GM18511 (cell line): ENCODE results near the gene PAAF1.
"Not testable (repeated sequence)": the region's sequence is repeated elsewhere in the genome, so short reads cannot be mapped to it uniquely, and the experiment has no call there.

Experiments
- ATAC-seq: cut with Tn5 transposase; IDR thresholded peaks from one replicate; pipeline ENCODE4 v1.9.1; 2021; ENCODE audit warnings: mild to moderate bottlenecking, moderate library complexity; ENCODE audit not compliant: unreplicated experiment

The PAAF1 gene

DNA sequence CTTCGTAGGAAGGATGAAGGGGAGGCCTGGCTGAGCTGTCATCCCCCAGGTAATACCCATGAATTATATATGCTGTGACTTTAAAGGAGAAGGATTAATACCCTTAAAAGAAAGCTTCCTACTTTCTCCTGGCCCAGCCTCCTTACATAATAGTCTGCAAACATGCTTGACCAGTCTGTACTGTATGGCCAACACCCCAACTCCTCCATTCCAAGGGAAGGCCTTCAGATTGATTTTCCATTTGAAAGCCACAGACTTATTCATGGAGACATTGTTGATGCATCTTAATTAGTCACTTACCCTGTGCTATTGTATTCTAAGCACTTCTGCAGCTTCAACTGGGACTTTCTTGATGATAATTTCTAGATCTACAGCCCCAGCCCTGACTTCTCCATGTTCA is 2.0 kb downstream of the PAAF1 start:
- no peak for ATAC-seq

DNA sequence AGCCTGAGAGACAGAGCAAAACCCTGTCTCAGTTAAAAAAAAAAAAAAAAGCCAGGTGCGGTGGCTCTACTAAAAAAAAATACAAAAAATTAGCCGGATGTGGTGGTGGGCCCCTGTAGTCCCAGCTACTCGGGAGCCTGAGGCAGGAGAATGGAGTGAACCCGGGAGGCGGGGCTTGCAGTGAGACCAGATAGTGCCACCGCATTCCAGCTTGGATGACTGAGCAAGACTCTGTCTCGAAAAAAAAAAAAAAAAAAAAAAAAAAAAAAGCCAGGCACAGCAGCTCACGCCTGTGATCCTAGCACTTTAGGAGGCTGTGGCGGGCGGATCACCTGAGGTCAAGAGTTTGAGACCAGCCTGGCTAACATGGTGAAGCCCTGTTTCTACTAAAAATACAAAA is 3.6 kb downstream of the PAAF1 start:
- ATAC-seq = not testable (repeated sequence)

DNA sequence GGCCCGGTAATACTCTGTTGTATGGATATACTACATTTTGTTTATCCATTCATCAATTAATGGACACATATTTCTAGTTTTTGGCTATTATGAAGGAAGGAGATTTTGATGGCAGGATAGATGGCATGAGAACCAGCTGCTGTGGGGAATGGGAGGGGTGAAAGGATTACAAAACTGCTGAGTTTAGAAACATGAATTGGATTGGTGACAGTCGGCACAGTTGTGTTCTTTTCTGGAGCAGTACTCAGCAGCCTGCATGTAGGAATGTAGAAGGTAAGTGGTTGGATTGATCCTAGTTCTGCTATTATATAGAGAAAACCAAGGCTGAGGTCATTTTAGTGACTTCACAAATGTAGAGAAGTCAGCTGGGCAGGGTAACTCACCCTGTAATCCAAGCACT is 7.1 kb downstream of the PAAF1 start:
- no peak for ATAC-seq

GRCh38 chr11:73888244-73888643 is 11.4 kb downstream of the PAAF1 start:
- no peak for ATAC-seq

- ATAC-seq = no peak
These were observed 12.2 kb downstream of the PAAF1 start for GRCh38 chr11:73889019-73889418.

- no peak for ATAC-seq
These were observed 12.7 kb downstream of the PAAF1 start for GRCh38 chr11:73889536-73889935.

DNA sequence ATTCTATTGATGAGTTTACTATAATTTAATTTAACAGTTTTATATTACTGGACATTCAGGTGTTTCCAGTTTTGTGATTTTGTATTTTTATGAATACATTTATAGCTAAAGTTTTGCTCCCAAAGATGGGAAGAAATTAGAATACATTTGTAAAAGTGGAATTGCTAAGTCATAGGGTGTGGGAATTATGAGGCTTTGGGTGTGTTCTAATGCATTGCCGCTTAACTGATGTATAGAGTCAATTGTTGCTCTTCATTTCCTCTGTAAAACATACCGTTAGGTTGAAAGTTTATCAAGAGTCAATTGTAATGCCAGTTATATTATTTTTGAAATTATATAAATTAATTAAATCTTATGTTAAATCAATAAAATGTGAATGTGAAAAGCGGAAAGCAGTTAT is 16.2 kb downstream of the PAAF1 start:
- ATAC-seq = no peak

GRCh38 chr11:73894725-73895335 is 18.0 kb downstream of the PAAF1 start:
- ATAC-seq = no peak

DNA sequence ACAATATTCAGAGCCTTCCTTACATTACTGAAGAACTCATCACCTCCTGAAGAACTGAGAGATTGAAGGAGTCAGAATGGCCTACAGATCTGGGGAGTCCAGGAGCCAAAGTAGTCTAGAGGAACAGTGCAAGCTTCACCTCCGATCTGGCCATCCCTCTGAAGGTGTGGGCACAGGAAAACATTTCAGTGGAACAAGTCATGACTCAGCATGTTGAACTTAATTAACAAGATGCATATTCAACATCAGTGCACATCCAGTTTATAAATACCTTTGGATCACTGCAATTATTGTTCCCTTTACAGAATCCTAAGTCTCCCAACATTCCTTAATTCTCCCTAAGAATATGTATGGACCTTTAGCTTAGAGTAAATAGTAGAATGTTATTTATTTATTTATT is 25.5 kb downstream of the PAAF1 start:
- no peak for ATAC-seq

- ATAC-seq = no peak
These were observed 30.4 kb downstream of the PAAF1 start for GRCh38 chr11:73907191-73907590.

DNA sequence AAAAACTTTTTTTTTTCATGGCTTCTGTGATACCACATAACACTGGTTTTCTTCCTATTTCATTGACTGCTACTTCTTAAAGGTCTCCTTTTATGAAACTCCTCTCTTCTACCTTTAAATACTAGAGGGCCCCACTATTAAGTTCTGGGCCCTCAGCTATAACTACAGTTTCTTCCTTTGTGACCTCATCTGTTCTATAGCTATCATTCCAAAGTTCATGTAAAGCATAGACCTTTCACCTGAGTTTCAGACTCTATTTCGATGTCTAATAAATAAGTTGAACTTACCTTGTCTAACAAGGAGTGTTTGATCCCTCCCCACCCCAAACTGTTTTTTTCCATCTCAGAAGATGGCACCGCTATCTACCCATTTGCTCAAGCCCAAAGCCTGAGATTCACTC is 35.2 kb downstream of the PAAF1 start:
- ATAC-seq = no peak

- no peak for ATAC-seq
These were observed 36.7 kb downstream of the PAAF1 start for GRCh38 chr11:73913472-73913871.

GRCh38 chr11:73914284-73914683 is 37.5 kb downstream of the PAAF1 start:
- no peak for ATAC-seq

DNA sequence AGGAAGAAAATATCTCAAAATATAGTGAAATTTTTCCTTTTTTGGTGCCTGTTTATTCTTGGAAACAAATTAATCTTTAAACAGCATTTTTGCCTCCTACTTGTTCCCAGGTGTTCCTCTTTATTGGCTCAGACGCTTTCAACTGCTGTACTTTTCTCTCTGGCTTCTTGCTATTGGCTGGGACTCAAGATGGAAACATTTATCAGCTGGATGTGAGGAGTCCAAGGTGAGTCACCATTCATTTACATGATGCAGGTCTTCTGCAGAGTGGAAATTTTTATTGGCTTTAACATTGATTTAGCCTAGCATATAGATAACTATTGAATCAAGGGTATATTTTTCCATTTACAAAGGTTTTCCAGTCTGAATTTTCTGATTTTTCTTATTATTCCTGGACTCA is 39.6 kb downstream of the PAAF1 start:
- no peak for ATAC-seq

DNA sequence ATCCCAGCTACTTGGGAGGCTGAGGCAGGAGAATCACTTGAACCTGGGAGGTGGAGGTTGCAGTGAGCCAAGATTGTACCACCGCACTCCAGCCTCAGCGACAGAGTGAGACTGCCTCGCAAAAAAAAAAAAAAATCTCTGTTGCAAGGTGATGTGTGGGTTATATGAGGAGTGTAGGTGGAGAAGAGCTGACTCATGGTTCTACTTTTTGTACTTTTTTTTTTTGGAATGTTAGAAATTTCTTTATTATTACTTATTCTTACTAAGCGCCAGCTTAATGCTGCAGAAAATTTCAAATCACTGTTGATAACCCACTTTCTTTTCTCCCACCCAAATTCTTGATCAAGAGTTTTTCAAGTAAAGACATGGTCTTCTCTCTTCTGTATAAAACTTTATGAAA is 44.4 kb downstream of the PAAF1 start:
- no peak for ATAC-seq

GRCh38 chr11:73929388-73929787 is 52.6 kb downstream of the PAAF1 start:
- no peak for ATAC-seq

DNA sequence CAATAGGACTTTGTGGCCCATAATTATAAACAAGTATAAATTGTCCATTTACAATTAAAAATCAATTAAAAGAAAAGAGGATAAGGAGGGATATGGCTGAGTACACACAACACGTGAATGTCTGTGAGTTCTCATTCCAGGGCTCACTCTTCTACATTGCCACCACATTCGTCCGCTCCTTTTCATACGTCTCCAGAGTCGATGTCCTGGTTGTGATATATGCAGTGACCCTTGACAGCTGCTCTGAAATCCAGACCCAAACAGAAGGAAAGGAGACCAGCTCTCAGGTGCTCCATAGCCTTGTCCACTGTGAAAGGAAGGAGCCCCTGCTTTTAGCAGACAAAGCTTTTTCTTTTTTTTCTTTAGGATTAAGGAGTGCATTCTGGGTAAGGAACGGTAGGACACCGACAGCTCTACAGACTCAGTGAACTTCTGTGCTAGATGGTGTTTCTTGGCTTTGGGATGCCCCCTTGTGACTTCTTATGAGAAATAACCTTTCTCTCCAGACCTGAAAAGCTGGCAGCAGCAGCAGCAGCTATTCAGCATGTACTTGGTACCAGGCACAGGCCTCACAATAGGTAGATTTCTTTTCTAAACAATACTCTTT is 54.3 kb downstream of the PAAF1 start:
- ATAC-seq = no peak

DNA sequence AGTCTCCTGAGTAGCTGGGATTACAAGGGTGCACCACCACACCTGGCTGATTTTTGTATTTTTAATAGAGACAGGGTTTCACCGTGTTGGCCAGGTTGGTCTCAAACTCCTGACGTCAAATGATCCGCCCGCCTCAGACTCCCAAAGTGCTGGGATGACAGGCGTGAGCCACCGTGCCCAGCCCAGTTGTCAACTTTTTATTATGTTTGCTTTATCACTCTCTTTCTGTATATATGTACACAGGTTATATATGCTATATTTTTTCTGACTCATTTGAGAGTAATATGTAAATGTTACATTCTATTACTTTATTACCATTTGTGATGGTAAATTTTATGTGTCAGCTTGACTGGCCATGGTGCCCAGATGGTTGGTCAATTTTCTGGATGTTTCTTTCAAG is 55.2 kb downstream of the PAAF1 start:
- ATAC-seq = no peak

- no peak for ATAC-seq
These were observed 56.0 kb downstream of the PAAF1 start for GRCh38 chr11:73932781-73933180.

- ATAC-seq = not testable (repeated sequence)
These were observed 59.2 kb downstream of the PAAF1 start for GRCh38 chr11:73936047-73936446.

DNA sequence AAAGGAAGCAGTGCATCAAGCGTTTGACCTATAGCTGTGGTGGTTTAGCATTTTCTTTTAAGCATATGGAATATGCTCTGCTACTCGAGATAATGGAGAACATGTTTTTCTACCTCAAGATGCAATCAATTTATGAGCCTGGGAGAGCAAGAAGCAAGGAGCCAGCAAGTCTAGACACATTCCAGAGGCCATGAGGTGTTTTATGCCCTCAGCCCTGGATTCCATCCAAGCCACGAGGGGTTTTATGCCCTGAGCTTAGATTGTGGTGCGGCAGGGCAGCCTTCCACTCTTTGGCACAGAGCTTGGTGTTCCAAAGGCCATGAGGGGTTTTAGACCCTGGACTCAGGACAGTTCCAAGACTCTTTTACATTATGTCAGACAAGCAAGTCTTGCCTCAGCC is 62.3 kb downstream of the PAAF1 start:
- no peak for ATAC-seq

DNA sequence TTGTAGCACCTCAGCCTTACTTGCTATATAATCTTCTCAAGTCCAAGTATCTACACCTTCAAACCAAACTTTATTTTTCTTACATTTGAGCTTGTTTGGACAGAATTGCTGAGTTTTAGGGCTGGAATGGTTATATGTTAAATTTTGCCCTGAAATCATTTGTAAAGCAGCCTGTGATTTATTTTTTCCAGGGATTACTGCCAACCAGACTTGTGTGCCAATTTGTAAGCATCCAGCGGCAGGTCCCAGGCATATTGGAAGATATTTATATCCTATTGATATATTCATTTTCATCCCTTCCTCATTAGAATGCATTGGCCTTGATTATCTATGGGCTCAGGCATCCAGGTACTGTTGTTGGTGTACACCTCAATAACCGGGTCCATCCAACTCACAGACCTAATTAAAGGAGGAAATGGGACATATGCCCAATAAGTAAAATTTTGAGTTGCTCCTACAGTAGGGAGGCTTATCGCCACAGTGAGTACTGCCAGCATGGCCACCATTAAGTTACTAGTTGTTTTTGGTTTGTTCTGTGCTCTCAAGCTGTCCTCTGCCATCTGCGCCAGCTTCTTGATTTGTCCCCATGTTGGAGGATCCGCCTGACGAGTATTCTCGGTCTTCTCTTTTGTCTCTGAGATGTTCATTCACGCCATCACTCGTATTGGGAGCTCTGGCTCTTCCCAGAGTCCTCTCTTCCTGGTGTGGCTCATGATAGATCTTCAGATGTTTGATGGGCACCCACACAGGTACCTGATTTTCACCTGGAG is 64.2 kb downstream of the PAAF1 start:
- ATAC-seq = no peak
